B cell (primary cell): ENCODE data around the gene RIMBP2.

Experiments
- EZH2 ChIP-seq: IDR thresholded peaks from 2 replicates; pipeline ENCODE4 v1.6.1; 2012; ENCODE audit warnings: borderline replicate concordance, low read depth, mild to moderate bottlenecking, moderate library complexity, low read length; ENCODE audit not compliant: insufficient read depth, poor library complexity, severe bottlenecking
- TF ChIP-seq, protein P1 (sequence below): fragments of 200-600 bp; IDR thresholded peaks from one replicate; pipeline ENCODE4 v1.8.0; 2022; ENCODE audit warnings: antibody characterized with exemption, mild to moderate bottlenecking

DNA sequence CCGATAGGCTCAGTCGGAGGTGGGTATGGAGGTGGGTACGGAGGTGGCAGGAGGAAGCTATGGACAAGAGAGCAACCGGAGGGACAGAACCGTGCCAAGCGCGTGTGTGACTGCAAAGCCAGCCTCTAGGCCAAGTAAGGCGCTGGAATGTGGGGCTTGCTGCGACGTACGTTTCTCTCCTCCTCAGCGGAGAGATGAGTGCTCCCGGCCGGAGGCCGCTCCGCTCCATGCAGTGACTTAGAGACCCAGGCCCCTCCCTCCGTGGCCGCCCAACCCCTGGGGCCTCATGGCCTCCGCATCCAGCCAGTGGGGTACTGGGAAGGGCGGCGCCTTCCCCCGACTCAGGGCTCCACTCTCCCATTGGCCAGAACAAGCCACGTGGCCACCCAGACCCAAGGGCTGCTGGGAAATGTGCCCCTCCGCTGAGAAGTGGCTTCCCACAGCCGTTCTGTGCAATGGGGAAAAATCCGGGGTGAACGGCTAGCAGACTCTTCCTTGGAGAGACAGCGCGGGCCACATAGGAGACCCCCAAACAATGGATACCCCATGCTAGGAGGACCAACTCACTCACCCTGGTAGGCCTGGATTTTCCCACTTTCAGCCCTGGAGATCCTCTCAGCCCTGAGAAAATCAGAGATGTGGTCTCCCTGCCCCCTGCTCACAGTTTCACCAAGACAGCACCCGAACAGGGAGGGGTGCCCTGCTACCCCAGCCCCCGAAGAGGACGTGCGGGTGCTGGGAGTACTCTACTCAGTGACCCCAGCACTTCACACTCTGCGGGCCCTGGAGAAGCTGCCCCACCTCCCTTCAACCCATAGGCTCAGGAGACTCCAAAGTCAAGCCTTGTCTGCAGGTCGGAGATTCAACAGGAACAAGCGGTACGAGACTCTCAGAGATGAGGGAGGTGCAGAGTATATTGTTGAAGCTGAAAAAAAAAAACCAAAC lies 66.7 kb downstream of the RIMBP2 start:
- TF ChIP-seq, protein P1, sequence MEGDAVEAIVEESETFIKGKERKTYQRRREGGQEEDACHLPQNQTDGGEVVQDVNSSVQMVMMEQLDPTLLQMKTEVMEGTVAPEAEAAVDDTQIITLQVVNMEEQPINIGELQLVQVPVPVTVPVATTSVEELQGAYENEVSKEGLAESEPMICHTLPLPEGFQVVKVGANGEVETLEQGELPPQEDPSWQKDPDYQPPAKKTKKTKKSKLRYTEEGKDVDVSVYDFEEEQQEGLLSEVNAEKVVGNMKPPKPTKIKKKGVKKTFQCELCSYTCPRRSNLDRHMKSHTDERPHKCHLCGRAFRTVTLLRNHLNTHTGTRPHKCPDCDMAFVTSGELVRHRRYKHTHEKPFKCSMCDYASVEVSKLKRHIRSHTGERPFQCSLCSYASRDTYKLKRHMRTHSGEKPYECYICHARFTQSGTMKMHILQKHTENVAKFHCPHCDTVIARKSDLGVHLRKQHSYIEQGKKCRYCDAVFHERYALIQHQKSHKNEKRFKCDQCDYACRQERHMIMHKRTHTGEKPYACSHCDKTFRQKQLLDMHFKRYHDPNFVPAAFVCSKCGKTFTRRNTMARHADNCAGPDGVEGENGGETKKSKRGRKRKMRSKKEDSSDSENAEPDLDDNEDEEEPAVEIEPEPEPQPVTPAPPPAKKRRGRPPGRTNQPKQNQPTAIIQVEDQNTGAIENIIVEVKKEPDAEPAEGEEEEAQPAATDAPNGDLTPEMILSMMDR = no peak
- TF ChIP-seq EZH2 = no peak
